SK-N-SH treated with all-trans-retinoic acid at 6 μM for 48 hours (cell line): Measurements from ENCODE around the gene EN1.

ENCODE experiments used
- ATAC-seq: fragments of 200-7000 bp; cut with Tn5 transposase; 3 replicates; pipeline ENCODE4 v1.9.1; 2020; ENCODE audit warnings: mild to moderate bottlenecking, moderate library complexity
- CREB5 ChIP-seq: fragments of 250-450 bp; sonication (Bioruptor Pico); IDR thresholded peaks from 2 replicates; pipeline ENCODE4 v1.5.1; 2020; ENCODE audit warnings: low read depth, mild to moderate bottlenecking, moderate library complexity
- CSDC2 ChIP-seq: fragments of 250-450 bp; sonication (Bioruptor Pico); IDR thresholded peaks from 2 replicates; pipeline ENCODE4 v1.5.0; 2020; ENCODE audit warnings: mild to moderate bottlenecking, moderate library complexity
- CSRNP3 ChIP-seq: fragments of 250-450 bp; sonication (Bioruptor Pico); IDR thresholded peaks from 2 replicates; pipeline ENCODE4 v1.5.1; 2021; ENCODE audit warnings: mild to moderate bottlenecking, moderate library complexity
- ESRRG ChIP-seq: fragments of 250-450 bp; sonication (Bioruptor Pico); IDR thresholded peaks from 2 replicates; pipeline ENCODE4 v1.6.1; 2021; ENCODE audit warnings: mild to moderate bottlenecking
- GLIS3 ChIP-seq: fragments of 250-450 bp; sonication (Bioruptor Pico); IDR thresholded peaks from 2 replicates; pipeline ENCODE4 v1.5.0; 2020; ENCODE audit warnings: mild to moderate bottlenecking, moderate library complexity
- ISL1 ChIP-seq: fragments of 250-450 bp; sonication (Bioruptor Pico); IDR thresholded peaks from 2 replicates; pipeline ENCODE4 v2.1.2; 2022; ENCODE audit warnings: mild to moderate bottlenecking, moderate library complexity
- OSR1 ChIP-seq: fragments of 250-450 bp; sonication (Bioruptor Pico); IDR thresholded peaks from 2 replicates; pipeline ENCODE4 v1.8.0; 2022; ENCODE audit warnings: moderate library complexity, mild to moderate bottlenecking, inconsistent platforms
- PATZ1 ChIP-seq: fragments of 250-450 bp; sonication (Bioruptor Pico); IDR thresholded peaks from 2 replicates; pipeline ENCODE4 v1.8.0; 2020; ENCODE audit warnings: mild to moderate bottlenecking, moderate library complexity, borderline replicate concordance
- POU6F1 ChIP-seq: fragments of 250-450 bp; sonication (Bioruptor Pico); IDR thresholded peaks from 2 replicates; pipeline ENCODE4 v1.8.0; 2021; ENCODE audit warnings: low read depth, mild to moderate bottlenecking, moderate library complexity, borderline replicate concordance
- RARB ChIP-seq: fragments of 250-450 bp; sonication (Bioruptor Pico); IDR thresholded peaks from 2 replicates; pipeline ENCODE4 v1.8.0; 2021; ENCODE audit warnings: mild to moderate bottlenecking, moderate library complexity
- SNAI2 ChIP-seq: fragments of 250-450 bp; sonication (Bioruptor Pico); IDR thresholded peaks from 2 replicates; pipeline ENCODE4 v1.5.0; 2020; ENCODE audit warnings: mild to moderate bottlenecking, moderate library complexity
- TOX ChIP-seq: fragments of 250-450 bp; sonication (Bioruptor Pico); IDR thresholded peaks from 2 replicates; pipeline ENCODE4 v1.8.0; 2021; ENCODE audit warnings: mild to moderate bottlenecking, moderate library complexity, borderline replicate concordance
- TSHZ2 ChIP-seq: fragments of 250-450 bp; sonication (Bioruptor Pico); IDR thresholded peaks from 2 replicates; pipeline ENCODE4 v1.5.0; 2020; ENCODE audit warnings: mild to moderate bottlenecking, moderate library complexity
- ZC3H10 ChIP-seq: fragments of 250-450 bp; sonication (Bioruptor Pico); IDR thresholded peaks from 2 replicates; pipeline ENCODE4 v1.5.1; 2021; ENCODE audit warnings: mild to moderate bottlenecking, moderate library complexity
- ZFP30 ChIP-seq: fragments of 450-650 bp; formaldehyde crosslinking; IDR thresholded peaks from 2 replicates; pipeline ENCODE4 v1.5.0; 2022; ENCODE audit warnings: mild to moderate bottlenecking, moderate library complexity
- ZNF565 ChIP-seq: fragments of 450-650 bp; formaldehyde crosslinking; conservative IDR thresholded peaks from 2 replicates; pipeline ENCODE4 v1.5.0; 2020; ENCODE audit warnings: low read depth, mild to moderate bottlenecking, moderate library complexity
- ZNF70 ChIP-seq: fragments of 450-650 bp; formaldehyde crosslinking; IDR thresholded peaks from 2 replicates; pipeline ENCODE4 v1.5.0; 2020; ENCODE audit warnings: mild to moderate bottlenecking, moderate library complexity
- ZNF8 ChIP-seq: fragments of 450-650 bp; formaldehyde crosslinking; IDR thresholded peaks from 2 replicates; pipeline ENCODE4 v1.5.0; 2020; ENCODE audit warnings: mild to moderate bottlenecking, moderate library complexity

Gene EN1

GRCh38 chr2:118853651-118854291 is 6.3 kb upstream of the EN1 start:
- no peak for TF ChIP-seq SNAI2
- no peak for TF ChIP-seq CSDC2
- TF ChIP-seq POU6F1, result no peak
- TF ChIP-seq RARB (CRISPR knock-in tag), result no peak
- no peak for TF ChIP-seq GLIS3
- no peak for TF ChIP-seq PATZ1 (CRISPR knock-in tag)
- TF ChIP-seq ZC3H10 (CRISPR knock-in tag), result no peak
- TF ChIP-seq TOX (CRISPR knock-in tag), result no peak
- no peak for TF ChIP-seq OSR1 (CRISPR knock-in tag)
- TF ChIP-seq TSHZ2 (CRISPR knock-in tag), result no peak
- no peak for ATAC-seq

- no peak for ATAC-seq
- TF ChIP-seq PATZ1 (CRISPR knock-in tag), result no peak
- no peak for TF ChIP-seq CREB5 (CRISPR knock-in tag)
- TF ChIP-seq ZNF8 (CRISPR knock-in tag), result no peak
- no peak for TF ChIP-seq CSDC2
- no peak for TF ChIP-seq ZNF70
- TF ChIP-seq SNAI2, result no peak
- no peak for TF ChIP-seq ESRRG (CRISPR knock-in tag)
- TF ChIP-seq POU6F1, result no peak
- TF ChIP-seq ZFP30 (CRISPR knock-in tag), result no peak
- no peak for TF ChIP-seq RARB (CRISPR knock-in tag)
- no peak for TF ChIP-seq ISL1 (CRISPR knock-in tag)
- TF ChIP-seq CSRNP3 (CRISPR knock-in tag), result no peak
- TF ChIP-seq ZNF565 (CRISPR knock-in tag), result no peak
These were observed 5.7 kb upstream of the EN1 start for GRCh38 chr2:118853129-118853640.
